Measurements from ENCODE around the gene COG2. TPM values are rescaled to one million over a fixed set of nuclear protein-coding genes. Genes with fewer than 3 reads are reported as not detected.

The COG2 gene
- polyA plus RNA-seq, 1 donor (not counting 4 experiments of a cell fraction or from before 2014, with no cell fraction given) = 18.6 TPM

DNA sequence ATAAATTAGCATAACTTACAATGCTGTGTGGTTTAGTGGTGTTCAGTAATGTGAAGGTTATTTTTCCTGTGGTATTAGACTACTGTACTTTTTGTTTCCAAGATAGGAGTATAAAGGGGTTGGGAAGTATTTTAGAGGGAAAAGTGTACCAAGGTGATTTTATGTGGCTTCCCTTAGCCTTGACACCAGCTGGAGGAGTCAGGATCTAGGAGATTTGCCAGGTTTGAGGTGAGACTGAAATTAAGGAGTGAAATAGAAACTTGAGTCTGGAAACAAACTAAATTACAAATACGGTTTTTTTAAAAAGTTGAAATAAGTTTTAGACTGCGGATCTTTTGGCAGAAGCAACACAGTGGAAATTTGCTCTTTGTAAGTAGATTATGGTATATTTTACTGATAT is 32.3 kb downstream of the COG2 start:
- FAIRE-seq (no peak), DNase-seq (ENCODE audit: low read depth, low spot score) (no peak)
- no peak overlapping the region for H3K4me2 ChIP-seq (ENCODE audit: control insufficient read depth, extremely low read depth, insufficient read depth, low read depth, low read length)
- no peaks in the 10 kb centered on the region for H4K20me1 ChIP-seq (ENCODE audit: control insufficient read depth, extremely low read depth, insufficient read depth, low read length)
- H3K9me1 ChIP-seq (ENCODE audit: control insufficient read depth, extremely low read depth, insufficient read depth, low read length) = no peaks in the 10 kb centered on the region
- TF ChIP-seq, protein P1, sequence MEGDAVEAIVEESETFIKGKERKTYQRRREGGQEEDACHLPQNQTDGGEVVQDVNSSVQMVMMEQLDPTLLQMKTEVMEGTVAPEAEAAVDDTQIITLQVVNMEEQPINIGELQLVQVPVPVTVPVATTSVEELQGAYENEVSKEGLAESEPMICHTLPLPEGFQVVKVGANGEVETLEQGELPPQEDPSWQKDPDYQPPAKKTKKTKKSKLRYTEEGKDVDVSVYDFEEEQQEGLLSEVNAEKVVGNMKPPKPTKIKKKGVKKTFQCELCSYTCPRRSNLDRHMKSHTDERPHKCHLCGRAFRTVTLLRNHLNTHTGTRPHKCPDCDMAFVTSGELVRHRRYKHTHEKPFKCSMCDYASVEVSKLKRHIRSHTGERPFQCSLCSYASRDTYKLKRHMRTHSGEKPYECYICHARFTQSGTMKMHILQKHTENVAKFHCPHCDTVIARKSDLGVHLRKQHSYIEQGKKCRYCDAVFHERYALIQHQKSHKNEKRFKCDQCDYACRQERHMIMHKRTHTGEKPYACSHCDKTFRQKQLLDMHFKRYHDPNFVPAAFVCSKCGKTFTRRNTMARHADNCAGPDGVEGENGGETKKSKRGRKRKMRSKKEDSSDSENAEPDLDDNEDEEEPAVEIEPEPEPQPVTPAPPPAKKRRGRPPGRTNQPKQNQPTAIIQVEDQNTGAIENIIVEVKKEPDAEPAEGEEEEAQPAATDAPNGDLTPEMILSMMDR (optimal IDR thresholded peaks at IDR 0.05 in 1 of 3, IDR thresholded peaks at IDR 0.05 in 1 of 3, conservative IDR thresholded peaks at IDR 0.05 in 1 of 3; ENCODE audit: extremely low read depth in 1 of 3, insufficient read depth in 2 of 3, low read length in 3 of 3) = no peak
- TF ChIP-seq EZH2 (IDR thresholded peaks at IDR 0.05; ENCODE audit: low read length) = no peak
- no peaks in the 10 kb centered on the region for H3K4me1 ChIP-seq (ENCODE audit: control insufficient read depth, extremely low read depth, insufficient read depth, low read length)
- no peak overlapping the region for H3K4me3 ChIP-seq (ENCODE audit: control insufficient read depth in 2 of 3, extremely low read depth in 1 of 3, insufficient read depth in 2 of 3, low read depth in 1 of 3, low read length in 3 of 3)
- no peak overlapping the region for H3K27ac ChIP-seq (ENCODE audit: control insufficient read depth, insufficient read depth, low read length)
- H3K79me2 ChIP-seq (ENCODE audit: control insufficient read depth, insufficient read depth, low read length) = no peaks in the 10 kb centered on the region
- H3K9me3 ChIP-seq (ENCODE audit: control insufficient read depth, low read depth, low read length) = no peaks in the 10 kb centered on the region
- no peak overlapping the region for H2AFZ ChIP-seq (ENCODE audit: control insufficient read depth, low read length)
- dilution Hi-C loops (cut with MboI; ENCODE audit: extremely low pct_ligation_motif_present, low sequenced_read_pairs) = no loop called here
- H3K36me3 ChIP-seq (ENCODE audit: control insufficient read depth in 2 of 2, extremely low read depth in 1 of 2, insufficient read depth in 2 of 2, low read length in 2 of 2) = peaks cover 3 to 7% of the 10 kb centered on the region in 2 experiments
- no peaks in the 10 kb centered on the region for H3K27me3 ChIP-seq (ENCODE audit: control insufficient read depth, extremely low read depth, insufficient read depth, low read length)
- no peak overlapping the region for H3K9ac ChIP-seq (ENCODE audit: control insufficient read depth, extremely low read depth, insufficient read depth, low read length)

DNA sequence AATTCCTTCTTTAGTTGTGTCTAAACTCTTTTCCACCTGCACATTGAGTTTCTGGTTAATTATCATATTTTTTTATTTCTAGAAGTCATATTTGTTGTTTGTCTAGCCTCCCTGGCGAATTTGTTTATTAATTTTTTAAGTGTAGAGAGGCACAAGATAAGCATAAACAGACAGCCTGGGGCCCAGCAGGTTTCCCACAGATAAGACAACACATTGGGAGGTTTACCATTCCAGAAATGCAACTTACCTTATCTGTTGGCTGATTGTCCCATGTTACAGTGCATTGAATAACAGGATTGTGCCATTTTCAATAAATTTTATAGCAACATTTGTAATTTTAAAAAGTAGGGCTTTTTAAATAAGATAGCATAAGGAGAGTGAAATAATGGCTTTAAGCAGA is 34.9 kb downstream of the COG2 start:
- no peak overlapping the region for H3K4me3 ChIP-seq (ENCODE audit: control insufficient read depth in 2 of 3, extremely low read depth in 1 of 3, insufficient read depth in 2 of 3, low read depth in 1 of 3, low read length in 3 of 3)
- dilution Hi-C loops (cut with MboI; ENCODE audit: extremely low pct_ligation_motif_present, low sequenced_read_pairs) = no loop called here
- H3K27ac ChIP-seq (ENCODE audit: control insufficient read depth, insufficient read depth, low read length) = no peak overlapping the region
- H3K9ac ChIP-seq (ENCODE audit: control insufficient read depth, extremely low read depth, insufficient read depth, low read length) = no peak overlapping the region
- H3K27me3 ChIP-seq (ENCODE audit: control insufficient read depth, extremely low read depth, insufficient read depth, low read length) = no peaks in the 10 kb centered on the region
- H3K36me3 ChIP-seq (ENCODE audit: control insufficient read depth in 2 of 2, extremely low read depth in 1 of 2, insufficient read depth in 2 of 2, low read length in 2 of 2) = peaks cover 5 to 14% of the 10 kb centered on the region in 2 experiments
- no peaks in the 10 kb centered on the region for H3K9me1 ChIP-seq (ENCODE audit: control insufficient read depth, extremely low read depth, insufficient read depth, low read length)
- H3K4me1 ChIP-seq (ENCODE audit: control insufficient read depth, extremely low read depth, insufficient read depth, low read length) = peaks cover 8% of the 10 kb centered on the region
- H3K79me2 ChIP-seq (ENCODE audit: control insufficient read depth, insufficient read depth, low read length) = no peaks in the 10 kb centered on the region
- DNase-seq (ENCODE audit: low read depth, low spot score) = no peak
- H2AFZ ChIP-seq (ENCODE audit: control insufficient read depth, low read length) = no peak overlapping the region
- no peaks in the 10 kb centered on the region for H3K9me3 ChIP-seq (ENCODE audit: control insufficient read depth, low read depth, low read length)
- TF ChIP-seq, protein P1 (optimal IDR thresholded peaks at IDR 0.05 in 1 of 3, IDR thresholded peaks at IDR 0.05 in 1 of 3, conservative IDR thresholded peaks at IDR 0.05 in 1 of 3; ENCODE audit: extremely low read depth in 1 of 3, insufficient read depth in 2 of 3, low read length in 3 of 3) = no peak
- TF ChIP-seq EZH2 (IDR thresholded peaks at IDR 0.05; ENCODE audit: low read length) = no peak
- no peak for FAIRE-seq
- no peaks in the 10 kb centered on the region for H4K20me1 ChIP-seq (ENCODE audit: control insufficient read depth, extremely low read depth, insufficient read depth, low read length)
- H3K4me2 ChIP-seq (ENCODE audit: control insufficient read depth, extremely low read depth, insufficient read depth, low read depth, low read length) = no peak overlapping the region

All from keratinocyte (primary cell).